H1 (cell line): ENCODE results near the gene CASK. TPM values are rescaled to one million over a fixed set of nuclear protein-coding genes. Genes with fewer than 3 reads are reported as not detected.

Experiments used
- CTCF ChIA-PET: fragments of 300-600 bp; sonication (Branson Sonifier 250); formaldehyde crosslinking; loops from one replicate; lab custom pipeline; 2021; ENCODE audit not compliant: partially characterized antibody; lab: Charles Lee
- POLR2A ChIA-PET: fragments of 300-600 bp; sonication (Branson Sonifier 250); formaldehyde crosslinking; loops from one replicate; lab custom pipeline; 2021; ENCODE audit warnings: inconsistent platforms; ENCODE audit not compliant: partially characterized antibody; lab: Charles Lee
- DNase-seq, 2 experiments: peaks; one replicate each; pipeline versions ENCODE4 v3.0.0 to v3.0.0-alpha.2; 2010 to 2022; ENCODE audit warnings: low spot score in 2 of 2, low read depth in 1 of 2, mixed read lengths in 1 of 2
- FAIRE-seq: peaks from 2 replicates; lab custom pipeline; 2011; peaks lifted over from hg19 to GRCh38; lab: Jason Lieb, UNC
- H2AFZ ChIP-seq: 2 replicates; pipeline ENCODE4 v1.8.1; 2012; ENCODE audit warnings: low read length, inconsistent platforms
- H2AK5ac ChIP-seq: 2 replicates; pipeline ENCODE4 v1.6.1; 2013; ENCODE audit warnings: low read depth, low read length
- H2BK120ac ChIP-seq: replicated peaks from 2 replicates; pipeline ENCODE3; 2013; ENCODE audit warnings: low read depth, low read length, inconsistent platforms
- H2BK12ac ChIP-seq: 2 replicates; pipeline ENCODE4 v1.6.1; 2013; ENCODE audit warnings: low read depth, low read length
- H2BK15ac ChIP-seq: 2 replicates; pipeline ENCODE4 v1.6.1; 2013; ENCODE audit warnings: low read length
- H2BK20ac ChIP-seq: 2 replicates; pipeline ENCODE4 v1.6.1; 2013; ENCODE audit warnings: low read length
- H2BK5ac ChIP-seq: 2 replicates; pipeline ENCODE4 v1.6.1; 2013; ENCODE audit warnings: low read depth, low read length
- H3K14ac ChIP-seq: 2 replicates; pipeline ENCODE4 v1.6.1; 2013; ENCODE audit warnings: inconsistent platforms; ENCODE audit not compliant: insufficient read length
- H3K18ac ChIP-seq: 2 replicates; pipeline ENCODE4 v1.6.1; 2013; ENCODE audit warnings: low read length; ENCODE audit errors: extremely low read depth
- H3K23ac ChIP-seq: 2 replicates; pipeline ENCODE4 v1.6.1; 2013; ENCODE audit warnings: inconsistent platforms; ENCODE audit not compliant: insufficient read length
- H3K23me2 ChIP-seq: 2 replicates; pipeline ENCODE4 v1.6.1; 2013; ENCODE audit warnings: low read depth, low read length
- H3K27ac ChIP-seq: 2 replicates; pipeline ENCODE4 v1.6.1; 2011; ENCODE audit warnings: low read depth, low read length, inconsistent platforms
- H3K27me3 ChIP-seq, 4 experiments: replicated peaks in 1 of 4; 1 replicate in 1 of 4; 2 replicates in 3 of 4; pipeline versions ENCODE4 v1.6.1 to v1.8.1; 2011 to 2013; ENCODE audit warnings: low read length in 3 of 4, mild to moderate bottlenecking in 3 of 4, inconsistent platforms in 2 of 4, mixed read lengths in 2 of 4, moderate library complexity in 1 of 4; ENCODE audit not compliant: control insufficient read depth in 3 of 4, insufficient read depth in 3 of 4; ENCODE audit errors: extremely low read depth in 1 of 4
- H3K36me3 ChIP-seq, 4 experiments: 2 replicates each; pipeline versions ENCODE4 v1.6.1 to v1.8.1; 2011 to 2013; ENCODE audit warnings: mild to moderate bottlenecking in 4 of 4, low read length in 3 of 4, moderate library complexity in 2 of 4, control low read depth in 1 of 4, inconsistent platforms in 1 of 4; ENCODE audit not compliant: insufficient read depth in 4 of 4, control insufficient read depth in 2 of 4
- H3K4ac ChIP-seq: replicated peaks from 2 replicates; pipeline ENCODE3; 2013; ENCODE audit warnings: low read length, low read depth, mixed read lengths, inconsistent platforms; ENCODE audit not compliant: insufficient read length
- H3K4me1 ChIP-seq, 4 experiments: replicated peaks in 1 of 4; 1 replicate in 1 of 4; 2 replicates in 3 of 4; pipeline versions ENCODE4 v1.6.1 to v1.8.1; 2011 to 2013; ENCODE audit warnings: low read length in 3 of 4, inconsistent platforms in 2 of 4, mixed read lengths in 1 of 4; ENCODE audit not compliant: insufficient read depth in 4 of 4, control insufficient read depth in 3 of 4
- H3K4me2 ChIP-seq, 2 experiments: 2 replicates each; pipeline versions ENCODE4 v1.6.1 to v1.8.1; 2011 to 2013; ENCODE audit warnings: low read depth in 2 of 2, low read length in 2 of 2, control low read depth in 1 of 2, inconsistent platforms in 1 of 2, mild to moderate bottlenecking in 1 of 2; ENCODE audit not compliant: insufficient read depth in 1 of 2
- H3K4me3 ChIP-seq, 4 experiments: fragments of 200-600, 300-600 bp in 1 of 4; sonication (generic), shearing (Covaris generic), sonication (Bioruptor Twin) in 1 of 4; 2 replicates each; pipeline versions ENCODE4 v1.5.1 to v1.8.1; 2011 to 2016; ENCODE audit warnings: low read length in 4 of 4, low read depth in 3 of 4, control low read depth in 2 of 4, inconsistent platforms in 2 of 4, mild to moderate bottlenecking in 2 of 4, mixed read lengths in 1 of 4, moderate library complexity in 1 of 4; ENCODE audit not compliant: insufficient read depth in 2 of 4; ENCODE audit errors: extremely low read depth in 1 of 4
- H3K56ac ChIP-seq: replicated peaks from 2 replicates; pipeline ENCODE3; 2013; ENCODE audit warnings: low read depth, mild to moderate bottlenecking, mixed read lengths, low read length, inconsistent platforms; ENCODE audit not compliant: insufficient read length
- H3K79me1 ChIP-seq: 2 replicates; pipeline ENCODE4 v1.6.1; 2013; ENCODE audit warnings: low read depth, low read length, control low read depth
- H3K79me2 ChIP-seq, 2 experiments: 2 replicates each; pipeline versions ENCODE4 v1.6.1 to v1.8.1; 2012 to 2013; ENCODE audit warnings: low read length in 2 of 2, mild to moderate bottlenecking in 2 of 2, inconsistent platforms in 1 of 2; ENCODE audit not compliant: insufficient read depth in 2 of 2, control insufficient read depth in 1 of 2
- H3K9ac ChIP-seq, 4 experiments: replicated peaks in 1 of 4; 1 replicate in 1 of 4; 2 replicates in 3 of 4; pipeline versions ENCODE4 v1.6.1 to v1.8.1; 2011 to 2013; ENCODE audit warnings: low read depth in 3 of 4, low read length in 3 of 4, control low read depth in 2 of 4, mild to moderate bottlenecking in 2 of 4, moderate library complexity in 2 of 4, inconsistent platforms in 1 of 4; ENCODE audit errors: extremely low read depth in 1 of 4
- H3K9me3 ChIP-seq, 2 experiments: 2 replicates each; pipeline versions ENCODE4 v1.6.1 to v1.8.1; 2012 to 2013; ENCODE audit warnings: mild to moderate bottlenecking in 2 of 2, moderate library complexity in 2 of 2, control low read depth in 1 of 2, inconsistent platforms in 1 of 2, low read depth in 1 of 2, low read length in 1 of 2, mixed read lengths in 1 of 2; ENCODE audit not compliant: insufficient read depth in 2 of 2
- H4K20me1 ChIP-seq, 2 experiments: replicated peaks in 1 of 2; 2 replicates each; pipeline versions ENCODE3 to v1.8.1; 2011 to 2013; ENCODE audit warnings: inconsistent platforms in 2 of 2, low read length in 2 of 2, mild to moderate bottlenecking in 1 of 2; ENCODE audit not compliant: insufficient read depth in 2 of 2, control insufficient read depth in 1 of 2
- H4K5ac ChIP-seq: 2 replicates; pipeline ENCODE4 v1.6.1; 2013; ENCODE audit warnings: low read length, low read depth, mixed read lengths, inconsistent platforms; ENCODE audit not compliant: insufficient read length
- H4K8ac ChIP-seq: 2 replicates; pipeline ENCODE4 v1.8.0; 2013; ENCODE audit warnings: mild to moderate bottlenecking, moderate library complexity, low read length, inconsistent platforms; ENCODE audit not compliant: insufficient read depth; ENCODE audit errors: extremely low read depth
- H4K91ac ChIP-seq: replicated peaks from 2 replicates; pipeline ENCODE3; 2013; ENCODE audit warnings: low read length, mixed read lengths, inconsistent platforms; ENCODE audit not compliant: insufficient read length
- CTCF ChIP-seq, 3 experiments: IDR thresholded peaks; 1 replicate in 2 of 3; 2 replicates in 1 of 3; pipeline versions ENCODE4 v1.5.1 to v1.6.1; 2011; ENCODE audit warnings: low read length in 3 of 3, mild to moderate bottlenecking in 3 of 3, inconsistent platforms in 2 of 3, low read depth in 1 of 3, moderate library complexity in 1 of 3; ENCODE audit not compliant: insufficient read depth in 1 of 3; ENCODE audit errors: control extremely low read depth in 1 of 3
- EP300 ChIP-seq, 2 experiments: IDR thresholded peaks; 1 replicate in 1 of 2; 2 replicates in 1 of 2; pipeline ENCODE4 v1.6.1; 2011 to 2012; ENCODE audit warnings: low read depth in 2 of 2, low read length in 2 of 2, mild to moderate bottlenecking in 2 of 2, borderline replicate concordance in 1 of 2, inconsistent platforms in 1 of 2, moderate library complexity in 1 of 2
- FOSL1 ChIP-seq: IDR thresholded peaks from 2 replicates; pipeline ENCODE4 v1.6.1; 2011; ENCODE audit warnings: mild to moderate bottlenecking, low read depth, low read length, moderate library complexity; ENCODE audit not compliant: insufficient read depth
- GTF2F1 ChIP-seq: IDR thresholded peaks from 2 replicates; pipeline ENCODE4 v1.6.1; 2012; ENCODE audit warnings: low read depth, low read length, improper control_type of control experiment, borderline replicate concordance
- RNF2 ChIP-seq: fragments of 200-900, 300-1000 bp; sonication (generic); IDR thresholded peaks from 2 replicates; pipeline ENCODE4 v1.7.1; 2016; ENCODE audit warnings: borderline replicate concordance, low read depth, mild to moderate bottlenecking, antibody characterized with exemption, low read length; ENCODE audit not compliant: poor library complexity, severe bottlenecking; ENCODE audit errors: missing control alignments
- RXRA ChIP-seq: IDR thresholded peaks from 2 replicates; pipeline ENCODE4 v1.6.1; 2011; ENCODE audit warnings: low read depth, mild to moderate bottlenecking, low read length, moderate library complexity; ENCODE audit not compliant: insufficient read depth
- SIX5 ChIP-seq: IDR thresholded peaks from 2 replicates; pipeline ENCODE4 v1.6.1; 2011; ENCODE audit warnings: mild to moderate bottlenecking, low read depth, low read length
- SP4 ChIP-seq: IDR thresholded peaks from 2 replicates; pipeline ENCODE4 v1.6.1; 2012; ENCODE audit warnings: low read length, inconsistent platforms
- SUZ12 ChIP-seq: fragments of 200-600 bp; sonication (generic); IDR thresholded peaks from 2 replicates; pipeline ENCODE4 v1.6.1; 2012; ENCODE audit warnings: mild to moderate bottlenecking, inconsistent platforms, low read length, moderate library complexity, mixed read lengths
- TCF12 ChIP-seq: IDR thresholded peaks from 2 replicates; pipeline ENCODE4 v1.6.1; 2011; ENCODE audit warnings: low read depth, mild to moderate bottlenecking, low read length
- WGBS, 2 experiments: shearing (Covaris generic) in 1 of 2; methylation state at CpG; one replicate each; pipeline versions ENCODE4 v1.1.6 to v1.1.7; 2013 to 2015; ENCODE audit warnings: low lambda C conversion rate in 2 of 2, mixed read lengths in 2 of 2, inconsistent platforms in 1 of 2, low coverage in 1 of 2, missing lambda C conversion rate in 1 of 2; ENCODE audit not compliant: insufficient replicate concordance in 2 of 2, insufficient coverage in 1 of 2, insufficient read length in 1 of 2; ENCODE audit errors: extremely low coverage in 1 of 2, missing lambda C conversion rate in 1 of 2; 5-methylcytosine and 5-hydroxymethylcytosine counted together
- polyA plus RNA-seq, 7 experiments: library from polyadenylated mRNA; depleted of rRNA in 3 of 7; stranded (reverse) in 5 of 7; unstranded in 2 of 7; fragments of >200 nt in 5 of 7; fragments of 200-250 nt in 2 of 7; gene quantifications; 1 replicate in 5 of 7; 2 replicates in 1 of 7; 4 replicates in 1 of 7; pipeline versions ENCODE4 v1.2.1 to v1.2.3, GENCODE V29; 2011 to 2013; ENCODE audit warnings: missing spikeins in 2 of 7, mixed read lengths in 2 of 7
- total RNA-seq: library from RNA; stranded (reverse); fragmentation: NEBNext Ultra II Directional; extraction: Animal tissue kit (Norgen Biotek cat#: 25700); gene quantifications from 2 replicates; pipeline ENCODE4 v1.2.1, GENCODE V29; 2021
- TF ChIP-seq, protein P1 (sequence below): IDR thresholded peaks from 2 replicates; pipeline ENCODE4 v1.6.1; 2012; ENCODE audit warnings: inconsistent platforms

CASK gene
- total and polyA plus RNA-seq, 2 of the 8 experiments (the other 6 are each of a cell fraction or from before 2014, with no cell fraction given), result 21.6 to 55.1 TPM

DNA sequence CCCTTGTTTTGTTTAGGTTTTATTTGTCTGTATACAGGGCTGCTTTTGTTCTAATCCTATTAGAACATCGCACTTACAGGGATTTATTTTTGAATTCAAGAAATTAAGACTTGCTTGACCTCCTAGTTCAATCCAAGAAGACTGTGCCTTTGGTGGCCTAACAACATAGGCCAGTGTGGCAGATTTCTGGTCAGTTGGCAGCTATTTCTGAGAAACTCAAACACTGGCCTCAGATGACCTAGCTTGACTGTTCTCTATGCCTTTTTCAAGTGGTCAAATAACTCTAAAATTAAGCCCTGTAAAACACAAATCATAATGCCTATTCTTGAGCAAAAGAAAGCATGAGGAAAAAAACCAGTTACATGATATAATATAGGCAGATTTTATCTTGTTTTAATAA is 323.8 kb downstream of the CASK start:
- Histone ChIP-seq H3K56ac (no peak overlapping the region), H3K36me3 (no peaks in the 10 kb centered on the region), H2AK5ac (no peak overlapping the region), H3K4me1 (peaks cover 0 to 4% (median under 1%) of the 10 kb centered on the region in 4 experiments; a peak in 2 of 7 replicates), H3K4me2 (no peak overlapping the region), H2BK12ac (no peak overlapping the region), H3K14ac (no peak overlapping the region), H3K9ac (no peak overlapping the region), H3K27ac (no peak overlapping the region), H3K23me2 (no peaks in the 10 kb centered on the region), H3K4ac (no peak overlapping the region), H2BK20ac (no peak overlapping the region), H4K91ac (no peak overlapping the region), H3K9me3 (no peaks in the 10 kb centered on the region), H2BK120ac (no peak overlapping the region), H3K18ac (no peak overlapping the region), H4K5ac (no peak overlapping the region), H4K8ac (no peak overlapping the region), H3K79me1 (no peaks in the 10 kb centered on the region), H3K27me3 (no peaks in the 10 kb centered on the region), H2AFZ (no peak overlapping the region), H3K23ac (no peak overlapping the region), H2BK15ac (no peak overlapping the region), H4K20me1 (no peaks in the 10 kb centered on the region), H3K4me3 (no peak overlapping the region), H3K79me2 (no peaks in the 10 kb centered on the region), H2BK5ac (no peak overlapping the region)
- 100% methylated on average over 1 of the region's 1 CpG; no CpG with 5 or more reads in 1 of the 2 experiments for WGBS, 2 experiments
- FAIRE-seq, result no peak
- ChIA-PET POLR2A (no interaction called here), CTCF (no interaction called here)
- DNase-seq, result no peak
- no peak for TF ChIP-seq TCF12
- TF ChIP-seq RNF2, result no peak
- no peak for TF ChIP-seq EP300 (IDR thresholded peaks at IDR 0.05; ENCODE audit: borderline replicate concordance in 1 of 2, low read depth in 2 of 2, low read length in 2 of 2)
- TF ChIP-seq GTF2F1, result no peak
- no peak for TF ChIP-seq SIX5
- TF ChIP-seq SP4, result no peak
- no peak for TF ChIP-seq CTCF (IDR thresholded peaks at IDR 0.05; ENCODE audit: control extremely low read depth in 1 of 3, insufficient read depth in 1 of 3, low read depth in 1 of 3, low read length in 3 of 3)
- no peak for TF ChIP-seq SUZ12
- no peak for TF ChIP-seq FOSL1
- TF ChIP-seq RXRA, result no peak
- TF ChIP-seq, protein P1, sequence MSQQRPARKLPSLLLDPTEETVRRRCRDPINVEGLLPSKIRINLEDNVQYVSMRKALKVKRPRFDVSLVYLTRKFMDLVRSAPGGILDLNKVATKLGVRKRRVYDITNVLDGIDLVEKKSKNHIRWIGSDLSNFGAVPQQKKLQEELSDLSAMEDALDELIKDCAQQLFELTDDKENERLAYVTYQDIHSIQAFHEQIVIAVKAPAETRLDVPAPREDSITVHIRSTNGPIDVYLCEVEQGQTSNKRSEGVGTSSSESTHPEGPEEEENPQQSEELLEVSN, result no peak
